Fibroblast of mammary gland (primary cell): ENCODE measurements around the gene SLC25A47.

Source experiments
- DNase-seq: peaks from one replicate; pipeline ENCODE4 v3.0.0-alpha.2; 2010; ENCODE audit warnings: low read depth
- H3K4me3 ChIP-seq: 2 replicates; pipeline ENCODE4 v1.5.1; 2011; ENCODE audit warnings: low read depth, mild to moderate bottlenecking, low read length, moderate library complexity; ENCODE audit not compliant: control insufficient read depth
- TF ChIP-seq, protein P1 (sequence below): conservative IDR thresholded peaks from 2 replicates; pipeline ENCODE4 v1.5.1; 2011; ENCODE audit warnings: low read depth, low read length, inconsistent platforms; ENCODE audit not compliant: control insufficient read depth, insufficient read depth

SLC25A47 gene

DNA sequence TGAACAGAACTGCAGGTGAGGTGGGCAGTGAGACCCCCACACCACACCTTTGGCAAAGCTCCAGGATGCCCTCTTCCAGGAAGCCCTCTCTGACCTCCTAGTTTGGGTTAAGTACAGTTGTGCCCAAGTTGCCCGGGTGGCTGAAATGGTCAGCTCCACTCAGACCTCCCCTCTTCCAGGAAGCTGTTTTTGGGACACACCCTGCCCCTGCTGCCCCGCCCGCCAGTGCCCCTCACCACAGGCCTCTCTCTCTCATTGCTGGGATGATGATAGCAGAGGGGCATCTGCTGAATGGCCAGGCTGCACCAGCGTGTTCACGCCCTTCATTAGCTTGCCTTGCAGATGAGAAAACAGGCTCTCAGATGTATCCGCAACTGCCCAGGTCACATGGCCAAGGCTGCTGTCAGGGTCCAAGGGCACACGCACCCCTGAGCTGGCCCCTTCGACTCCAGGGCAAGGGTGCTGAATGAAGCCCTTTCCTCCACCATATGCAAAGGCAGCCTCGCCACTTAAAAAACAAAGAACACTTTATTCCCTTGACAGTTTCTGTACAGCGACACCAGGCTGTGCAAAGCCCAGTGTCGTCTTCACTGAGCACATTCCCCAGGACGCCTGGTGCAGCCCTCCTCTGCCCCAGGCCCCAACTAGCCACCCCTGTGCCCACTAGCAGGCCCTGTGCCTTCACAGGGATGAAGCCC is 32.4 kb upstream of the SLC25A47 start:
- DNase-seq: no peak
- no peak overlapping the region for H3K4me3 ChIP-seq
- TF ChIP-seq, protein P1, sequence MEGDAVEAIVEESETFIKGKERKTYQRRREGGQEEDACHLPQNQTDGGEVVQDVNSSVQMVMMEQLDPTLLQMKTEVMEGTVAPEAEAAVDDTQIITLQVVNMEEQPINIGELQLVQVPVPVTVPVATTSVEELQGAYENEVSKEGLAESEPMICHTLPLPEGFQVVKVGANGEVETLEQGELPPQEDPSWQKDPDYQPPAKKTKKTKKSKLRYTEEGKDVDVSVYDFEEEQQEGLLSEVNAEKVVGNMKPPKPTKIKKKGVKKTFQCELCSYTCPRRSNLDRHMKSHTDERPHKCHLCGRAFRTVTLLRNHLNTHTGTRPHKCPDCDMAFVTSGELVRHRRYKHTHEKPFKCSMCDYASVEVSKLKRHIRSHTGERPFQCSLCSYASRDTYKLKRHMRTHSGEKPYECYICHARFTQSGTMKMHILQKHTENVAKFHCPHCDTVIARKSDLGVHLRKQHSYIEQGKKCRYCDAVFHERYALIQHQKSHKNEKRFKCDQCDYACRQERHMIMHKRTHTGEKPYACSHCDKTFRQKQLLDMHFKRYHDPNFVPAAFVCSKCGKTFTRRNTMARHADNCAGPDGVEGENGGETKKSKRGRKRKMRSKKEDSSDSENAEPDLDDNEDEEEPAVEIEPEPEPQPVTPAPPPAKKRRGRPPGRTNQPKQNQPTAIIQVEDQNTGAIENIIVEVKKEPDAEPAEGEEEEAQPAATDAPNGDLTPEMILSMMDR: no peak

DNA sequence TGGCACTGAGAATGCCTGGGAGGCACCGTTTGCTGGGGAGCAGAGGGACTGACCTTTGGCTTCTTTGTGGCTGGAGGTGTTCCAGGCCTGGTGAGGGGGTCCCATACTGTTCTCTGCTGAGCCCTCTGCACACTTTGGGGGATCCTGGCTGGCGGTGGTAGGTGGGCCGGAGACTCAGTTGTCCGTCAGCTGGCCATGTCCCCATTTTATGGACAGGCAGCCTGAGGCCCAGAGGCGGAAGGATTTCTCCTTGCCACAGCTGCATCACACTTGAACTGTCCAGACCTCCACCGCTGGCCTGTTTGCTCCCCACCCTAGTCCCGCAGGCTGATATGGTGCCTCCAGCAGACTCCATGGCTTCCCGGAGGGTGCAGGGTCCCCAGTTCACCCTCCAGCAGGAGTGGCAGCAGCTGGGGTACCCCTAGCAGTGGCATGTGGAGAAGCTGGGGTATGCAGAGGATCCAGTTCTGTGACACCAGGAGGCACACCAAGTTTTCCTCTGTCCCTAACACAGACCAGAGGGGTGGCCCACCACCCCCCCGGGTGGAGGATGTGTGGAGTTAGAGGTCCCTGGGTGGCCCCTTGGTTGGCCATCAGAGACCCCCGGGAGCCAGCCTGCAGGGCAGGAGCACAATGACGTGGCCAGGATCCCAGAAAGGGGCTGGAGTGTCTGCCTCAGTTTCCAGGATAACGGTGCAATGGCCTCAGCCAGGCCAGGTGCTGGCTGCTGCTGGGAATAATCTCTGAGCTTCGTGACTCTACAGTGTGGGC is 31.6 kb upstream of the SLC25A47 start:
- no peak overlapping the region for H3K4me3 ChIP-seq
- no peak for DNase-seq
- TF ChIP-seq, protein P1: no peak

DNA sequence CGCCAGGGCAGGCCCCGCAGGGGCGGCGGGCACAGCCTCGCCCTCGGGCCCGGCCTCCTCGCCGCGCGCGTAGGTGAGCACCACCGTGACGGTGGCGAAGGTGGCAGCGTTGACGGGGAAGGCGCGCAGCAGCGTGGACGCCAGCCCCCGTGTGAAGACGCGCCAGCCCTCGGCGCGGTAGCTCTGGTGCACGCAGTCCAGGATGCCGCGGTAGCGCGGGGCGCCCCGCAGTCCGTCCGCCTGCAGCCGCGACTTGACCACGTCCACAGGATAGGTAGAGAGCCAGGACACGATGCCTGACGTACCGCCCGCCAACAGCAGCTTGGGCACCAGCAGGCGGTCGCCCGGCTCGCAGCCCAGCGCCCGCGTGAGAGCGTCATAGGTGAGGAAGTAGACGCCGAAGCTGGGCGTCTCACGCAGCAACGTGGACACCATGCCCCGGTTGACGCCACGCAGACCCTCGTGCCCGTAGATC is 30.8 kb upstream of the SLC25A47 start:
- TF ChIP-seq, protein P1: no peak
- DNase-seq: no peak
- no peak overlapping the region for H3K4me3 ChIP-seq

- DNase-seq: no peak
- H3K4me3 ChIP-seq: no peak overlapping the region
- TF ChIP-seq, protein P1: no peak
Observed at GRCh38 chr14:100292776-100293461, 30.2 kb upstream of the SLC25A47 start.

DNA sequence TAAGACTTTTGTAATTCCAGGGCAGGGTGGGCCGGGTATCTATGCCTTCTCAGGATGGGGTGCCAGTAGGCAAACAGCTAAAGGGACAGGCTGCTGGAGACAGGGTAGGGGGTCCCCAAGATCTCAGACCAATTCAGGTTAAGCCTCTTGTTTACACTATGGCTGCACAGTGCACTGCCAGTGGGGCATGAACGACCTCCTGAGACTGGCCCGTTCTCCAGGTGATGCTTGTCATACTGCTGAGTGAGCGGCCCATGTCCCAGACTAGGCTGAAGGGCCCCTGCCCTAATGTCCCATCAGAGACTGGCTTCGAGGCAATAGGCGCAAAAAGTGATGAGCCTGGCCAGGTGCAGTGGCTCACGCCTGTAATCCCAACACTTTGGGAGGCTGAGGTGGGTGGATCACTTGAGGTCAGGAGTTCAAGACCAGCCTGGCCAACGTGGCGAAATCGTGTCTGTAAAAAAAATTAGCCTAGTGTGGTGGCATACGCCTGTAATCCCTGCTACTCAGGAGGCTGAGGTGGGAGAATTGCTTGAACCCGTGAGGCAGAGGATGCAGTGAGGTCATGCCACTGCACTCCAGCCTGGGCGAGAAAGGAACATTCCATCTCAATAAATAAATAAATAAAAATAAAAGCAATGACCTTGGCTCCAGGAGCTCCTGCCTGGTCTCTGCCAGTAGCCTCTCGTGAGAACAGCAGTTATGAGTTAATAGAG is 29.5 kb upstream of the SLC25A47 start:
- peak; percentile 49 for DNase-seq
- TF ChIP-seq, protein P1: no peak
- no peak overlapping the region for H3K4me3 ChIP-seq

DNA sequence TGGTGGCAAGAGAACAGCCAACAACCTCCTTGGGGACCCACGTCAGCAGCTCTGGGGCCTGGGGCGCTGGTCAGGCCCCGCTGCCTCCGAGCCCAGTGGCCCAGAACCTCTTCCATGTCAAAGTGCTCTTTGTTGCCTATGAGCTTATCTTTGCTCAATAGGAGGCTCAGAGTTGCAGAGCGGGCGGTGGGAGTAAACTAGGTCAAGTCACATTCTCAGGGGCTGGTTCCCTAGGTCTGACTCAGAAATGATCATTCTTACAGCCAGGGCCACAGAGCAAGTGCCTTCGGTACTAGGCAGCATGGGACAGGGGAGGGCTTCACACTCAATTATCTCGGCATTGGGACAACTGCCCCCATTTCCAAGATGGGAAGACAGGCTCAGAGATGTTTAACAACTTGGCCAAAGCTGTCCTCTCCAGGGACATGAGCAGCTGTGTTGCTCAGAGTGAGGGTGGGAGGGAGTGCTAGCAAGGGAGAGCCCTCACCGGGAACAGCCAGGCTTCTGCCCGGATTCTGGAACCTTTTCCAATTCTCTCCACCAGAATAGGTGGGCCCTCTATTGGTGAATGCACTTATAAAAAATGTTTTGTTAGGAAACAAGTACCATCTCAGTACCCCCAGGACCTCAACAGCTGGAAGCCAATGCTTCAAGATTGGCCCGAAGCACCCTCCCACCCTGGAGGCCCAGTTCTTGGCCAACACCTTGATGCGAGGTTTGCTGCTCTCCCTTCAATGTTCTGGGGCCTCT is 28.8 kb upstream of the SLC25A47 start:
- peak; percentile 36 for DNase-seq
- H3K4me3 ChIP-seq: no peak overlapping the region
- TF ChIP-seq, protein P1: no peak
